Upper lobe of right lung (tissue), 1 donor: ENCODE measurements around the gene CDON. TPM values are rescaled to one million over a fixed set of nuclear protein-coding genes. Genes with fewer than 3 reads are reported as not detected.

Experiments used
- ATAC-seq: fragments of 200-7000 bp; cut with Tn5 transposase; one replicate; pipeline ENCODE4 v1.9.1; 2020; ENCODE audit warnings: mild to moderate bottlenecking, moderate library complexity
- DNase-seq: peaks from one replicate; pipeline ENCODE4 v3.0.0-alpha.2; 2020
- H3K27ac ChIP-seq: fragments of 200-600 bp; one replicate; pipeline ENCODE4 v1.8.0; 2022
- H3K27me3 ChIP-seq: fragments of 200-600 bp; one replicate; pipeline ENCODE4 v1.8.0; 2022; ENCODE audit warnings: mild to moderate bottlenecking
- H3K36me3 ChIP-seq: fragments of 200-600 bp; one replicate; pipeline ENCODE4 v1.8.0; 2022
- H3K4me1 ChIP-seq: fragments of 200-600 bp; one replicate; pipeline ENCODE4 v1.8.0; 2022
- H3K4me3 ChIP-seq: fragments of 200-600 bp; one replicate; pipeline ENCODE4 v1.8.0; 2022; ENCODE audit warnings: mild to moderate bottlenecking
- H3K9me3 ChIP-seq: fragments of 200-600 bp; one replicate; pipeline ENCODE4 v1.8.0; 2022
- intact Hi-C: fragments of 100-400 bp; cut with DNase I; formaldehyde crosslinking; loops from one replicate; pipeline ENCODE4 v1.11.0; 2022
- total RNA-seq: library from RNA; stranded (reverse); fragmentation: NEBNext Ultra II Directional; extraction: Animal tissue kit (Norgen Biotek cat#: 25700); gene quantifications from one replicate; pipeline ENCODE4 v1.2.1, GENCODE V29; 2021
- TF ChIP-seq, protein P1 (sequence below): fragments of 200-600 bp; IDR thresholded peaks from one replicate; pipeline ENCODE4 v1.8.0; 2022; ENCODE audit warnings: antibody characterized with exemption
- donor health status: DM: no; HTN: yes; CAD: no; lungs with severe emphysema.

The CDON gene
- total RNA-seq, 1 donor from 2014 or later, result 13.3 TPM

GRCh38 chr11:126054882-126055281 is 7.8 kb downstream of the CDON start:
- no peak for ATAC-seq
- no peaks in the 10 kb centered on the region for H3K4me1 ChIP-seq
- H3K27me3 ChIP-seq, result no peaks in the 10 kb centered on the region
- TF ChIP-seq, protein P1, sequence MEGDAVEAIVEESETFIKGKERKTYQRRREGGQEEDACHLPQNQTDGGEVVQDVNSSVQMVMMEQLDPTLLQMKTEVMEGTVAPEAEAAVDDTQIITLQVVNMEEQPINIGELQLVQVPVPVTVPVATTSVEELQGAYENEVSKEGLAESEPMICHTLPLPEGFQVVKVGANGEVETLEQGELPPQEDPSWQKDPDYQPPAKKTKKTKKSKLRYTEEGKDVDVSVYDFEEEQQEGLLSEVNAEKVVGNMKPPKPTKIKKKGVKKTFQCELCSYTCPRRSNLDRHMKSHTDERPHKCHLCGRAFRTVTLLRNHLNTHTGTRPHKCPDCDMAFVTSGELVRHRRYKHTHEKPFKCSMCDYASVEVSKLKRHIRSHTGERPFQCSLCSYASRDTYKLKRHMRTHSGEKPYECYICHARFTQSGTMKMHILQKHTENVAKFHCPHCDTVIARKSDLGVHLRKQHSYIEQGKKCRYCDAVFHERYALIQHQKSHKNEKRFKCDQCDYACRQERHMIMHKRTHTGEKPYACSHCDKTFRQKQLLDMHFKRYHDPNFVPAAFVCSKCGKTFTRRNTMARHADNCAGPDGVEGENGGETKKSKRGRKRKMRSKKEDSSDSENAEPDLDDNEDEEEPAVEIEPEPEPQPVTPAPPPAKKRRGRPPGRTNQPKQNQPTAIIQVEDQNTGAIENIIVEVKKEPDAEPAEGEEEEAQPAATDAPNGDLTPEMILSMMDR, result no peak
- no peak for DNase-seq
- no peak overlapping the region for H3K4me3 ChIP-seq
- H3K9me3 ChIP-seq, result no peaks in the 10 kb centered on the region
- intact Hi-C loops, result no loop called here
- no peak overlapping the region for H3K27ac ChIP-seq
- H3K36me3 ChIP-seq, result no peaks in the 10 kb centered on the region

GRCh38 chr11:126054408-126054807 is 8.3 kb downstream of the CDON start:
- ATAC-seq, result no peak
- intact Hi-C loops, result no loop called here
- H3K4me3 ChIP-seq, result no peak overlapping the region

DNA sequence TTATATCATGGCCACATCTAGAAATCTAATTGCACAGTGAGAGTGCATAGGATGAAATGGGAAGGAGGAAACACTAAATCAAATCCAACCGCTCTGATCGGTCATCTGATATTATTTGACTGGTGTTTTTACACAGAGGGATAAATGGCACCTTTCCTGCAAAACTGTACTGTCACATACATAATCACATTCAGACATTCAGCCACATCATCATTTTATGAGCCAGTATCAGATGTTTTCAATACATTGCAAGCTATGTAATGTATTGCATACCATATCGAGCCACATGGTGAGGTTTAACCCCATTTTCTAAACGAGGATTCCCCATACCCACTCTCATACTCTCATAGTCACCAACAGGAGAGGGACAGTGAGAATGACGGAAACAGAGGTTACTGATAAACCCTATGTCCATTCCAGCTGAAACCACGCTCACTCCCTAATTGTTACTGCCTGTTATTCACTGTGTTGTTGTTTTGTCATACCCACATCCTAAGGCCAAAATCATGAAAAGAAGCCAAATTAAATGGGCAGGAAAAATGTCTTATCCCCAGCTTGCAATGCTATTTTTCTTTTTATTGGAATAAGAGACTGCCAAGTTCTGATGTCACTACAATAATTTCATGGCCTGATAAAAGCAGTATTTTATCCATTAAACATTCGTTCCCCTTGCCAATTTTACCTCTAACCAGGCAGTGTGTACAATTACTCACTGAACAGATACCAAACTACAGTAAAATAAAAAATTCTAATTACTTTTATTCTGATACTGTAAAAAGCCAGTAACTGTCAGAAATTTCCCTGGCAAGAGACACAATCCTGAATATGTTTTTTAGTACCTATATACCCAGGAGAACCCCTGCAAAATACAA is 9.0 kb downstream of the CDON start:
- Histone ChIP-seq H3K27ac (no peak overlapping the region), H3K4me1 (no peaks in the 10 kb centered on the region), H3K36me3 (no peaks in the 10 kb centered on the region), H3K9me3 (no peaks in the 10 kb centered on the region), H3K27me3 (no peaks in the 10 kb centered on the region), H3K4me3 (no peak overlapping the region)
- DNase-seq (no peak), ATAC-seq (no peak)
- intact Hi-C loops, result no loop called here
- TF ChIP-seq, protein P1, result no peak

More at GRCh38 chr11:126054408-126054807, 8.3 kb downstream of the CDON start:
- H3K27ac ChIP-seq, result no peak overlapping the region
- DNase-seq, result no peak
- no peaks in the 10 kb centered on the region for H3K27me3 ChIP-seq
- TF ChIP-seq, protein P1, result no peak
- no peaks in the 10 kb centered on the region for H3K36me3 ChIP-seq
- H3K9me3 ChIP-seq, result no peaks in the 10 kb centered on the region
- no peaks in the 10 kb centered on the region for H3K4me1 ChIP-seq

GRCh38 chr11:126051117-126051516 is 11.5 kb downstream of the CDON start:
- Histone ChIP-seq H3K36me3 (no peaks in the 10 kb centered on the region), H3K4me1 (no peaks in the 10 kb centered on the region), H3K9me3 (no peaks in the 10 kb centered on the region), H3K4me3 (no peak overlapping the region), H3K27me3 (no peaks in the 10 kb centered on the region), H3K27ac (no peak overlapping the region)
- intact Hi-C loops, result no loop called here
- no peak for DNase-seq
- ATAC-seq, result no peak
- TF ChIP-seq, protein P1, result no peak

DNA sequence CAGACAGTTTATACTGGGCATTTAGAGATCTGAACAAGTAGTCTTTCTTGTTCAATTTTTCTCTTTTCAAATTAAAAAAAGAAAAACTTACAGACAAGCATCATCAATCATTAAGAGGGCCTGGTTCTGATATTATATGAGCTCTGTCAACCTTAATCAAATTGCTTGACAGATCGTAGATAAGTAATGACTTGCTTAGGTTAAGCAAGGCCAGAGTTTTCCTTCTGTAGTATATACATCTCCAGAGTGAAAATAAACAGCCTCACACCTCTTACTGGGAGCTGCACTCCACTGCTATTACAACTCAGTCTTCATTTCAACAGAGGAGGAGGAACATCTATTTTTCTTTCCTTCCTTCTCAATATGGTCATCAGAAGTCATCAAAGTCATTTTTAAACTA is 13.5 kb downstream of the CDON start:
- no peaks in the 10 kb centered on the region for H3K27me3 ChIP-seq
- ATAC-seq (no peak), DNase-seq (no peak)
- intact Hi-C loops, result no loop called here
- TF ChIP-seq, protein P1, result no peak
- no peak overlapping the region for H3K27ac ChIP-seq
- no peaks in the 10 kb centered on the region for H3K4me1 ChIP-seq
- no peaks in the 10 kb centered on the region for H3K9me3 ChIP-seq
- no peak overlapping the region for H3K4me3 ChIP-seq
- no peaks in the 10 kb centered on the region for H3K36me3 ChIP-seq
